ENCODE data around the gene VASN. TPM values are rescaled to one million over a fixed set of nuclear protein-coding genes. Genes with fewer than 3 reads are reported as not detected.

Gene VASN
- total RNA-seq, 4 donors from 2014 or later = 9.2 to 20.2 (median 14.2) TPM

GRCh38 chr16:4420505-4421105 lies 49.0 kb downstream of the VASN start:
- no peak for TF ChIP-seq POLR2A (IDR thresholded peaks at IDR 0.05)
- TF ChIP-seq CTCF (IDR thresholded peaks at IDR 0.05) = no peak
- intact Hi-C loops (cut with DNase I) = no loop called here
- no peaks in the 10 kb centered on the region for H3K36me3 ChIP-seq
- no peak overlapping the region for H3K27ac ChIP-seq
- H3K27me3 ChIP-seq = no peaks in the 10 kb centered on the region
- WGBS, 2 donors = 72% methylated on average over 8 of the region's 8 CpGs
- H3K4me3 ChIP-seq = no peak overlapping the region
- peaks cover 6 to 26% (median 10%) of the 10 kb centered on the region in 3 donors for H3K4me1 ChIP-seq
- no peaks in the 10 kb centered on the region for H3K9me3 ChIP-seq
- DNase-seq = no peak

- no peaks in the 10 kb centered on the region for H3K9me3 ChIP-seq
- WGBS, 2 donors = 0% methylated on average over 20 to 26 of the region's 68 CpGs
- intact Hi-C loops (cut with DNase I) = no loop called here
- peaks cover 9 to 44% (median 26%) of the 10 kb centered on the region in 3 donors for H3K4me1 ChIP-seq
- peak in 3 of 4 donors; percentile 59 to 84 (median 75) for TF ChIP-seq POLR2A (IDR thresholded peaks at IDR 0.05)
- peak in 1 of 6 experiments; percentile 28 for TF ChIP-seq CTCF (IDR thresholded peaks at IDR 0.05)
- H3K4me3 ChIP-seq = peak within 1 kb of the TSS; percentile 80 to 98 (median 88)
- H3K36me3 ChIP-seq = peaks cover 0 to 17% (median 0%) of the 10 kb centered on the region in 3 donors
- DNase-seq = peak; percentile 60
- H3K27me3 ChIP-seq = no peaks in the 10 kb centered on the region
- H3K27ac ChIP-seq = peak within 1 kb of the TSS; percentile 92 to 98 (median 96)
Measured at GRCh38 chr16:4425378-4426020, 53.9 kb downstream of the VASN start, which contains the start of gene DNAJA3. DNAJA3 (plus strand) TSS chr16:4425868; CDS start chr16:4425882, 14 bp downstream.

- intact Hi-C loops (cut with DNase I) = no loop called here
- no peaks in the 10 kb centered on the region for H3K9me3 ChIP-seq
- 3 to 9% methylated on average over 9 to 25 of the region's 31 CpGs for WGBS, 2 donors
Measured at GRCh38 chr16:4426021-4426684, 54.5 kb downstream of the VASN start.

GRCh38 chr16:4426722-4427372 lies 55.2 kb downstream of the VASN start:
- peak overlapping the region; percentile 80 to 98 (median 88) for H3K4me3 ChIP-seq
- TF ChIP-seq POLR2A (IDR thresholded peaks at IDR 0.05) (no peak), CTCF (IDR thresholded peaks at IDR 0.05) (no peak)
- H3K9me3 ChIP-seq = no peaks in the 10 kb centered on the region
- intact Hi-C loops (cut with DNase I) = no loop called here
- 69 to 76% methylated on average over 11 to 12 of the region's 12 CpGs for WGBS, 2 donors
- peaks cover 0 to 31% (median 5%) of the 10 kb centered on the region in 3 donors for H3K36me3 ChIP-seq
- peaks cover 9 to 44% (median 26%) of the 10 kb centered on the region in 3 donors for H3K4me1 ChIP-seq
- H3K27ac ChIP-seq = peak overlapping the region; percentile 92 to 98 (median 96)
- no peaks in the 10 kb centered on the region for H3K27me3 ChIP-seq
- no peak for DNase-seq

More at GRCh38 chr16:4426021-4426684, 54.5 kb downstream of the VASN start:
- H3K4me1 ChIP-seq = peaks cover 9 to 44% (median 26%) of the 10 kb centered on the region in 3 donors
- peak overlapping the region; percentile 80 to 98 (median 88) for H3K4me3 ChIP-seq
- H3K27ac ChIP-seq = peak overlapping the region; percentile 92 to 98 (median 96)
- H3K36me3 ChIP-seq = peaks cover 0 to 24% (median 0%) of the 10 kb centered on the region in 3 donors
- no peak for TF ChIP-seq CTCF (IDR thresholded peaks at IDR 0.05)
- no peak for TF ChIP-seq POLR2A (IDR thresholded peaks at IDR 0.05)
- DNase-seq = no peak
- no peaks in the 10 kb centered on the region for H3K27me3 ChIP-seq
